Measurements from ENCODE around the gene RHOG.

GRCh38 chr11:3840870-3841425, at the start of gene RHOG:
- TF ChIP-seq POLR2A (IDR thresholded peaks at IDR 0.05; ENCODE audit: low read depth, low read length) (no peak; the same call in 1 of the 2 replicates), POLR2AphosphoS5 (IDR thresholded peaks at IDR 0.05; ENCODE audit: low read depth, low read length) (no peak), TAF1 (IDR thresholded peaks at IDR 0.05; ENCODE audit: low read depth, low read length) (0 out of 2 replicates have a peak, but pooled peaks have one; percentile 29), SPI1 (IDR thresholded peaks at IDR 0.05; ENCODE audit: low read depth, low read length) (peak; percentile 63), PAX5 (IDR thresholded peaks at IDR 0.05; ENCODE audit: insufficient read depth, low read length, severe bottlenecking) (no peak)

All from GM12891 (cell line).